Right lobe of liver (tissue), 4 donors: ENCODE results near the gene ASL.

Experiments used
- POLR2A ChIP-seq: fragments of 450-650 bp; IDR thresholded peaks from one replicate; pipeline ENCODE4 v1.6.1; 2017; ENCODE audit warnings: antibody characterized with exemption, mild to moderate bottlenecking
- TF ChIP-seq, protein P1 (sequence below), 4 donors: fragments of 200-600 bp in 3 of 4; fragments of 450-650 bp in 1 of 4; IDR thresholded peaks; one replicate each; pipeline versions ENCODE4 v1.5.1 to v1.8.0; 2016 to 2022; ENCODE audit warnings: antibody characterized with exemption in 4 of 4, mild to moderate bottlenecking in 2 of 4
- donor health status: DM: no; HTN: no; CAD: no.
- donor health status: DM: no; HTN: no; CAD: no.
- donor health status: DM: no; HTN: yes; CAD: no.

- TF ChIP-seq, protein P1, sequence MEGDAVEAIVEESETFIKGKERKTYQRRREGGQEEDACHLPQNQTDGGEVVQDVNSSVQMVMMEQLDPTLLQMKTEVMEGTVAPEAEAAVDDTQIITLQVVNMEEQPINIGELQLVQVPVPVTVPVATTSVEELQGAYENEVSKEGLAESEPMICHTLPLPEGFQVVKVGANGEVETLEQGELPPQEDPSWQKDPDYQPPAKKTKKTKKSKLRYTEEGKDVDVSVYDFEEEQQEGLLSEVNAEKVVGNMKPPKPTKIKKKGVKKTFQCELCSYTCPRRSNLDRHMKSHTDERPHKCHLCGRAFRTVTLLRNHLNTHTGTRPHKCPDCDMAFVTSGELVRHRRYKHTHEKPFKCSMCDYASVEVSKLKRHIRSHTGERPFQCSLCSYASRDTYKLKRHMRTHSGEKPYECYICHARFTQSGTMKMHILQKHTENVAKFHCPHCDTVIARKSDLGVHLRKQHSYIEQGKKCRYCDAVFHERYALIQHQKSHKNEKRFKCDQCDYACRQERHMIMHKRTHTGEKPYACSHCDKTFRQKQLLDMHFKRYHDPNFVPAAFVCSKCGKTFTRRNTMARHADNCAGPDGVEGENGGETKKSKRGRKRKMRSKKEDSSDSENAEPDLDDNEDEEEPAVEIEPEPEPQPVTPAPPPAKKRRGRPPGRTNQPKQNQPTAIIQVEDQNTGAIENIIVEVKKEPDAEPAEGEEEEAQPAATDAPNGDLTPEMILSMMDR (IDR thresholded peaks at IDR 0.05) = no peak
- TF ChIP-seq POLR2A = no peak
Observed at GRCh38 chr7:66118603-66119002, 43.0 kb downstream of the ASL start.
